ENCODE data around the gene AOAH.

The AOAH gene

DNA sequence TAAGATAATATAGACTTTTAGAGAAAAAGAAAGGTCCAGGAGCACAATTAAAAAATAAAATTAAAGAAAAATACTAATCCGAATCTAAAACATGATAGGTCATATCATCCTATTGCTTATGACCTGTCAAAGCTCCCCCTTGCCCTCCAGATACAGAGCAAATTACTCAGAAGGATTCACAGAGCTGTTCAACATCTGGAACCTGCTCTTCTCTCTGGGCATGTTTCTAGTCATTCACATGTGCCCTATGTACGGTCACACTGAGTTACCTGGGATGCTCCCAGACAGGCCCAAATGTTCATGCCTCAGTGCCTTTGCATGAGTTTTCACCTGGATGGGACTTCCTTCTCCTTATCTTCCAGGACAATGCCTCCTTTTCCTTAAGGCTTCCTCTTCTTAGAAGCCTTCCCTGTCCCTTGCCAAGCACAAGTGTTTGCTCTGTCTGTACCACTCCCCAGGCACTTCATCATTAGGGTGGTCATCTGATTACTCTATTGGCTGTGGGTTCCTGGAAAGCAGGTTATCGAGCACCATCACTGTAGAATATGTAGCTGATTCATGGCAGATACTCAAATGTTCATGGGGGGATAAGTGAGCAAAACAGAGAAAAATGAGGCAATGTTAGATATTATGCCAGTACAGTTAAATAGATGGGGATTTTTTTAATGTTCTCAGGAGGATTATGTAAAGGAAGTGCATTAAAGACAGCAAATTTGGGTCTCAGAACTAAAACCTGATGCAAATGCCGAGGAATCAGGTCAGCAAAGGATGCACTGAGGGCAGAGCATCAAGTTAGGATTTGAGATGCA is 12.0 kb upstream of the AOAH start:
- no peak for DNase-seq
- no peak overlapping the region for H3K27ac ChIP-seq
- no peaks in the 10 kb centered on the region for H3K36me3 ChIP-seq (replicated peaks)
- H3K27me3 ChIP-seq (replicated peaks) = no peaks in the 10 kb centered on the region
- in situ Hi-C loops (cut with HindIII; ENCODE audit: low pct_ligation_motif_present, low sequenced_read_pairs) = no loop called here
- no peak overlapping the region for H3K4me3 ChIP-seq (ENCODE audit: low read depth, low read length)
- TF ChIP-seq, protein P1, sequence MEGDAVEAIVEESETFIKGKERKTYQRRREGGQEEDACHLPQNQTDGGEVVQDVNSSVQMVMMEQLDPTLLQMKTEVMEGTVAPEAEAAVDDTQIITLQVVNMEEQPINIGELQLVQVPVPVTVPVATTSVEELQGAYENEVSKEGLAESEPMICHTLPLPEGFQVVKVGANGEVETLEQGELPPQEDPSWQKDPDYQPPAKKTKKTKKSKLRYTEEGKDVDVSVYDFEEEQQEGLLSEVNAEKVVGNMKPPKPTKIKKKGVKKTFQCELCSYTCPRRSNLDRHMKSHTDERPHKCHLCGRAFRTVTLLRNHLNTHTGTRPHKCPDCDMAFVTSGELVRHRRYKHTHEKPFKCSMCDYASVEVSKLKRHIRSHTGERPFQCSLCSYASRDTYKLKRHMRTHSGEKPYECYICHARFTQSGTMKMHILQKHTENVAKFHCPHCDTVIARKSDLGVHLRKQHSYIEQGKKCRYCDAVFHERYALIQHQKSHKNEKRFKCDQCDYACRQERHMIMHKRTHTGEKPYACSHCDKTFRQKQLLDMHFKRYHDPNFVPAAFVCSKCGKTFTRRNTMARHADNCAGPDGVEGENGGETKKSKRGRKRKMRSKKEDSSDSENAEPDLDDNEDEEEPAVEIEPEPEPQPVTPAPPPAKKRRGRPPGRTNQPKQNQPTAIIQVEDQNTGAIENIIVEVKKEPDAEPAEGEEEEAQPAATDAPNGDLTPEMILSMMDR (IDR thresholded peaks at IDR 0.05; ENCODE audit: low read depth, low read length, missing control alignments) = no peak

DNA sequence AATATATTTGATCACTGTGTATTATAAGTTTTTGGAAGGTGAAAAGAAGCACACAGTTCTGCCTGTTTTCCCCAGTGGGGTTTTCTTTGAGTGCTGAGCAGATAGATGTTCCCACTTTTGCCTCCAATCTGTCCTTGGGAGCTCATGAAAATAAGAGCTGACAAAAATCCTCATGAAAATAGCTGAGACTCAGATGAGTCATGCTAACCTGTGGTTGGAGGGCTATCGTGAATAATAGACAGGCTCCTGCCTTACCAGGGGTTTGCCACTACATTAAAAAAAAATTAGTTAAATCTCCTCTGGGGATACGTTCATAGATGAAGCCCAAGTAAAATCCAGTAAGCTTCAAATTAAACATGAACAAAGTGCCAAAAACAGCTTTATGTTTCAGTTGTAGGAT is 10.9 kb upstream of the AOAH start:
- Histone ChIP-seq H3K4me3 (ENCODE audit: low read depth, low read length) (no peak overlapping the region), H3K27ac (no peak overlapping the region), H3K27me3 (replicated peaks) (no peaks in the 10 kb centered on the region), H3K36me3 (replicated peaks) (no peaks in the 10 kb centered on the region)
- no peak for DNase-seq
- in situ Hi-C loops (cut with HindIII; ENCODE audit: low pct_ligation_motif_present, low sequenced_read_pairs) = no loop called here
- TF ChIP-seq, protein P1 (IDR thresholded peaks at IDR 0.05; ENCODE audit: low read depth, low read length, missing control alignments) = no peak

DNA sequence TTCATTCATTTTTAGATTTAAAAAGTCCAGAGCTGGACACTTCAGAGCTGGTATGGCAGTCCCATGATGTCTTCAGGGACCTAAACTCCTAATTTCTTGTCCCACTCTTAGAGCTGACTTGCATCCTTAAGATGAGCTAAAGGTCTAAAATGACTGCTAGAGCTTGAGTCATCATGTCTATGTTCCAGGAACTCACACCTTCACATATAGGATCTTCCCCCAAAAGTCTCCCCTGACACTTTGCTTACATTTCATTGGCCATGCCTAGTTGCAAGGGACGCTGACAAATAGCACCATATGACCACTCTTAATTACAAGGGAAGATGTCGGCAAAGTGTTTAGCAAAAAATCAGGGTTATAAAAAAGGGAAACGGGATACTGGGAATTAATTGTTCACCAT is 10.4 kb upstream of the AOAH start:
- TF ChIP-seq, protein P1 (IDR thresholded peaks at IDR 0.05; ENCODE audit: low read depth, low read length, missing control alignments) = no peak
- Histone ChIP-seq H3K27ac (no peak overlapping the region), H3K36me3 (replicated peaks) (no peaks in the 10 kb centered on the region), H3K4me3 (ENCODE audit: low read depth, low read length) (no peak overlapping the region), H3K27me3 (replicated peaks) (no peaks in the 10 kb centered on the region)
- no peak for DNase-seq
- in situ Hi-C loops (cut with HindIII; ENCODE audit: low pct_ligation_motif_present, low sequenced_read_pairs) = no loop called here

DNA sequence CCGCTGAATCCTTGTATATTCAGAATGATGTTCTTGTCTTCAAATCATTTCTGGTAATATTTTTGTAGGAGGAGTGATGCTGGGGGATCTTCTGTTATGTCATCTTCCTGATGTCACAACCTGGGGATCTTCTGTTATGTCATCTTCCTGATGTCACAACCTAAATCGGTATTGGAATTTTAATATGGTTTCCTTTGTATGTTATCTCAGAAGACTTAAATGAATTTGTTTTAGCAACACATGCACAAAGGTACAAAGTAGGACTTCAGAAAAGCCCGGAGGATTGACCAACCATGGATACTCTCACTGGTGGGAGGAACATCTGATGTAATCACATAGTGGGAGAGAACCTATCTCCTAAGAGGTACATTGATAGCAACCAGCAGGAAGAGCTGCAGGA is 9.1 kb upstream of the AOAH start:
- in situ Hi-C loops (cut with HindIII; ENCODE audit: low pct_ligation_motif_present, low sequenced_read_pairs) = no loop called here
- Histone ChIP-seq H3K27ac (no peak overlapping the region), H3K36me3 (replicated peaks) (no peaks in the 10 kb centered on the region), H3K27me3 (replicated peaks) (no peaks in the 10 kb centered on the region), H3K4me3 (ENCODE audit: low read depth, low read length) (no peak overlapping the region)
- DNase-seq = no peak
- TF ChIP-seq, protein P1 (IDR thresholded peaks at IDR 0.05; ENCODE audit: low read depth, low read length, missing control alignments) = no peak

DNA sequence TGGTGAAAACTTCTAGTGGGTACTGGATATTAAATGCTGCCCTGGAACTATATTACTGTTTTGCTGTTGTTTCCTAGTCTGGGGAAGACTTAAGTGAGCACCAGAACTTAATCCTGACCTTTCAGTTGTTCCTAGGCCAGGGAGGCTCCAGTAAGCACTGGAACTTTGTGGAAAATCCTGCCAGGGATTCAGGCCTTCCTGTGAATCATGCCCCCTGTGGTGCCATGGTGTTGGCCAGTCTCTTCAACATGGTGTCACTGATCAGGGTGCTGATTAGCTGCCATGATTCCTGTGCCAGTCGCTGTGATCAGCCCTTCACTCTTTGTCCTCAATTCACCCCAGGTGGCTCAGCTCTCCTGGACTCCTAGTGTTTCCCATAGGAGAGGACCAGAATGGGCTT is 8.5 kb upstream of the AOAH start:
- TF ChIP-seq, protein P1 (IDR thresholded peaks at IDR 0.05; ENCODE audit: low read depth, low read length, missing control alignments) = no peak
- H3K27ac ChIP-seq = no peak overlapping the region
- no peaks in the 10 kb centered on the region for H3K36me3 ChIP-seq (replicated peaks)
- in situ Hi-C loops (cut with HindIII; ENCODE audit: low pct_ligation_motif_present, low sequenced_read_pairs) = no loop called here
- H3K4me3 ChIP-seq (ENCODE audit: low read depth, low read length) = no peak overlapping the region
- no peak for DNase-seq
- no peaks in the 10 kb centered on the region for H3K27me3 ChIP-seq (replicated peaks)

DNA sequence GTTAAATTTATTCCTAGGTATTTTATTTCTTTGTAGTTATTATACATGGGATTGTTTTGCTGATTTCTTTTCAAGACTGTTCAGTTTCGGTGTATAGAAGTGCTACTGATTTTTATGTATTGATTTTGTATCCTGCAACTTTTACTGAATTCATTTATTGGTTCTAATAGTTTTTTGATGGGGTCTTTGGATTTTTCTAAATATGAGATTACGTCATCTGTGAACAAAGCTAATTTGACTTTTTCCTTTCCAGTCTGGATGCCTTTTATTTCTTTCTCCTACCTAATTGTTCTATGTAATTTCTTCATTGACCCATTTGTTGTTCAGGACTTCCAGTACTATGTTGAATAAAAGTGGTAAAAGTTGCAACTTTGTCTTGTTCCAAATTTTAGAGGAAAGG is 5.8 kb upstream of the AOAH start:
- Histone ChIP-seq H3K27ac (no peak overlapping the region), H3K4me3 (ENCODE audit: low read depth, low read length) (no peak overlapping the region), H3K36me3 (replicated peaks) (no peaks in the 10 kb centered on the region), H3K27me3 (replicated peaks) (no peaks in the 10 kb centered on the region)
- no peak for DNase-seq
- in situ Hi-C loops (cut with HindIII; ENCODE audit: low pct_ligation_motif_present, low sequenced_read_pairs) = no loop called here
- TF ChIP-seq, protein P1 (IDR thresholded peaks at IDR 0.05; ENCODE audit: low read depth, low read length, missing control alignments) = no peak

All from brain microvascular endothelial cell (primary cell).